Astrocyte of the cerebellum (primary cell): ENCODE results near the gene LCN12.

Experiments used
- DNase-seq: peaks from one replicate; pipeline ENCODE4 v3.0.0-alpha.2; 2011; ENCODE audit warnings: low read depth
- H3K4me3 ChIP-seq: 2 replicates; pipeline ENCODE4 v1.5.1; 2011; ENCODE audit warnings: mild to moderate bottlenecking, low read depth, low read length, moderate library complexity
- in situ Hi-C: cut with HindIII; loops from 2 replicates; pipeline ENCODE4 v1.10.0; 2017; ENCODE audit warnings: low sequenced_read_pairs
- TF ChIP-seq, protein P1 (sequence below): IDR thresholded peaks from 2 replicates; pipeline ENCODE4 v1.5.1; 2012; ENCODE audit warnings: low read length, low read depth, moderate library complexity, mild to moderate bottlenecking; ENCODE audit errors: missing control alignments

Gene LCN12

DNA sequence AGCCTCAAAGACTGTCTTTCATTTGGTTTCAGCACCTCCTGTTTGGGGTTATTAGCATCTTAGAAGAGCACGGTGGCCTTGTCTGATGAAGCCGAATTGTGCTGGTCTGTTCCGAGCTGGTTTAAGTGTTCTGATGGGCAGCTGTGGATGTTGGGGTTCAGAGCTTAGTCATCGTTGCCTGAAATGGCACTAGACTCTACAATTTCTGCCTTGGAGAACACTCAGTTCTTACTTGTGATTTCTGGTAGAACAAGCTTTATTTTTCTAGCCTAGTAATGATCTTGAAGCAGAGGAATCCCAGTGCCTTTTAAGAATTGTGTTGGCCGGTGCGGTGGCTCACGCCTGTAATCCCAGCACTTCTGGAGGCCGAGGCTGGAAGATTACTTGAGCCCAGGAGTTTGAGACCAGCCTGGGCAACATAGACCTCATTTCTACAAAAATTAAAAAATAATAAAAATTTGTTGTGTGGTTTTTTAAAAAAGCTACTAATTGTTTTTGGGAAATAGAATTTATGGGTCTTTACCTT lies 15.4 kb upstream of the LCN12 start:
- in situ Hi-C loops: no loop called here
- TF ChIP-seq, protein P1, sequence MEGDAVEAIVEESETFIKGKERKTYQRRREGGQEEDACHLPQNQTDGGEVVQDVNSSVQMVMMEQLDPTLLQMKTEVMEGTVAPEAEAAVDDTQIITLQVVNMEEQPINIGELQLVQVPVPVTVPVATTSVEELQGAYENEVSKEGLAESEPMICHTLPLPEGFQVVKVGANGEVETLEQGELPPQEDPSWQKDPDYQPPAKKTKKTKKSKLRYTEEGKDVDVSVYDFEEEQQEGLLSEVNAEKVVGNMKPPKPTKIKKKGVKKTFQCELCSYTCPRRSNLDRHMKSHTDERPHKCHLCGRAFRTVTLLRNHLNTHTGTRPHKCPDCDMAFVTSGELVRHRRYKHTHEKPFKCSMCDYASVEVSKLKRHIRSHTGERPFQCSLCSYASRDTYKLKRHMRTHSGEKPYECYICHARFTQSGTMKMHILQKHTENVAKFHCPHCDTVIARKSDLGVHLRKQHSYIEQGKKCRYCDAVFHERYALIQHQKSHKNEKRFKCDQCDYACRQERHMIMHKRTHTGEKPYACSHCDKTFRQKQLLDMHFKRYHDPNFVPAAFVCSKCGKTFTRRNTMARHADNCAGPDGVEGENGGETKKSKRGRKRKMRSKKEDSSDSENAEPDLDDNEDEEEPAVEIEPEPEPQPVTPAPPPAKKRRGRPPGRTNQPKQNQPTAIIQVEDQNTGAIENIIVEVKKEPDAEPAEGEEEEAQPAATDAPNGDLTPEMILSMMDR: no peak
- no peak overlapping the region for H3K4me3 ChIP-seq
- DNase-seq: no peak

- H3K4me3 ChIP-seq: no peak overlapping the region
- in situ Hi-C loops: no loop called here
- TF ChIP-seq, protein P1: no peak
- DNase-seq: no peak
Measured at GRCh38 chr9:136937186-136938001, 14.7 kb upstream of the LCN12 start.

DNA sequence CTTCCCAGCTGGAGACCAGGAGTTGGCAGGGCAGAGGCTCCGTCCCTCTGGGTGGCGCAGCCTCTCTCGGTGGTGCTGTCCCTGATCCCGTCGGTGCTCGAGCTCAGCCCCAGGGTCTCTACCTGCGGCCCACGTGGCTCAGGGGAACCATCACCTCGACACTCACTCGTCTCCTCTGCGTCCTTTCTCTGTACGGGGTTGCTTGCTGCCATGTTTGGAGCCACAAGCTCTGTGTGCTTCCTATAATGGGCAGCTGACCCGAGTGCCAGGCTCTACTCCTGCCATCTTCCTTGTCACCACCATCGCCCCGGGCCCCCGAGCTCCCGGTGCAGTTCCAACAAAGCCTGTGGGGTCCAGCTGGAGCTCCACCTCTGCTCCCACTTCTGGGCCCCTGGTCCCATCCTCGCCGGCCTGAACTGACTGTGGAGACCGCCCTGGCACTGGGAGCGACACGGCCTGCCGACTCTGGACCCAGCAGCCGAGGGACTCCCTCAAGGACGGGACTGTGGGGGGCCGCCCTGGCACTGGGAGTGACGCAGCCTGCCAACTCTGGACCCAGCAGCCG lies 12.6 kb upstream of the LCN12 start:
- in situ Hi-C loops: no loop called here
- no peak overlapping the region for H3K4me3 ChIP-seq
- DNase-seq: no peak
- TF ChIP-seq, protein P1: no peak

GRCh38 chr9:136939996-136940525 lies 12.0 kb upstream of the LCN12 start:
- no peak overlapping the region for H3K4me3 ChIP-seq
- in situ Hi-C loops: no loop called here
- TF ChIP-seq, protein P1: no peak
- DNase-seq: no peak

DNA sequence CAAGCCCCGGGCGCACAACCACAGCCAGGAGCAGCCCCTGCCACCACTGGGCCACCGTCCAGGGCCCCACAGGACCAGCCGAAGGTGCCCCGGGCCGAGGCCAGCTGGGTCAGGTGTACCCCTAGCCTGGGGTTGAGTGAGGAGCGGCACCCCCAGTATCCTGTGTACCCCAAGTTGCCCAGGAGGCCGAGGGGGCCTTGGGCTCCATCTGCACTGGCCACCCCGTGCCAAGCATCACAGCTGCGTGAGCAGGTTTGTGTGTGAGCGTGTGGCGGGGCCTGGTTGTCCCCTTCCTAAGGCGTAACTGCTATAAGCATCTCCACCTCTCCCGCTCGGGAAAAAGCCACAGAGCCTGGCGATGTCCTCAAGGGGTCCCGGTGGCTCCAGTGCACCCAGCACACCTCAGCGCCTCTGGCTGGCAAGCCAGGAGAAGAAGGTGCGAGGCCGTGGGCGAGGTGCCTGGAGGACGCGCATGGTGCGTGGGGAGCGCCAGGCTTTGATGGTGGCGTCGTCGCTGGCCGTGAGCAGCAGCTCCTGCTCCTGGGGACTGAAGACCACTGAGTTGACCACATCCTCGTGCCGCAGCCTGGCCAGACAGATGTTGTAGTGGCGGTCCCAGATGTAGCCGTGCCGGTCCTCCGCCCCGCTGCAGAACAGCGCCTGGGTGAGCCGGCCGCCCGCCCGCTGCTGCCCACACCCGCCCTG lies 11.4 kb upstream of the LCN12 start:
- H3K4me3 ChIP-seq: no peak overlapping the region
- no peak for DNase-seq
- TF ChIP-seq, protein P1: no peak
- in situ Hi-C loops: no loop called here
